Stimulated activated CD8-positive, alpha-beta memory T cell treated with anti-CD3 and anti-CD28 coated beads, Interleukin-4, amount 100 ng/mL, for 24 hours (primary cell): ENCODE measurements around the gene GINS1.

Experiments used
- DNase-seq: peaks from one replicate; pipeline ENCODE4 v3.0.0-alpha.2; 2020; ENCODE audit warnings: low read depth

The GINS1 gene

DNA sequence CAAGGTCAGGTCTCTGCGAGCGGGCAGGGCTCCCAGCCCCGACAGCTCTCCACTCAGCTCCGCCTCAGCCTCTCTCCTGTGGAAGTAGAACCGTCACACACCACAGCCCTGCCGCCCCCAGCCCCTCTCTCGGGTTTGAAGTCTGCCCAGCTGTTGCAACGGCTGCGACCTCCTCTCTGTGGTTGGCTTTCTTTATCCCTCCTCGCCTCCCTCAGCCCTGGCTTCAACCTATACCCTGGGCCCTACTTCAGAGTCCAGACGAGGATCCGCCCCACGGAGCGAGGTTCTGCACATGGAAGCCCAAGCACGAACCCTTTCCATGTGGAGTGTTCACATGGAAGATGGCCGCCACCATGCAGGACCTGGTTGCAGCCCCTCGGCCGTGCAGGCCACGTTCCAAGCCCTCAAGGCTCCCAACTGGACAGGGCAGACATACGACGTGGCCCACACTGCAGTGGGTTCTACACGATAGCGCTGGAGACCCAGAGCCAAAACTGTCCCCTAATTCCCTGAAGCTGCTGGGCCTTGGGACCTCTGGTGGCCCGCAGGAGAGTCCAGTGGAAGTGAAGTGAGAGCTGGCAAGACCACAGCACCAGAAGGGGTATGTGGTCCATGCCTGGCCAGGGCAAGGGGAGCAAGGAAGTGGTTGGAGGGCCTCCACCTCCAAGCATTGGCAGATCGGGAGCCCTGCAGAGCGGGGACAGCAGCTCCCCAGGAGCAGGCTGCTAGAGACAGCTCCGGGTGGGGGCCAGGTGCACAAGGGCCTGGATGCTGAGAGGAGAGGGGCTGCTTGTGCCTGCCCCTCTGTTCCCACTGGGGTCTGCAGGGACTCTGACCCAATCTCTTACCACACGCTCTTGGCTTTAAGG, 69.8 kb downstream of the GINS1 start:
- DNase-seq = no peak

- no peak for DNase-seq
Measured at GRCh38 chr20:25478889-25479568, 71.6 kb downstream of the GINS1 start.

GRCh38 chr20:25479638-25480037, 72.2 kb downstream of the GINS1 start:
- no peak for DNase-seq

DNA sequence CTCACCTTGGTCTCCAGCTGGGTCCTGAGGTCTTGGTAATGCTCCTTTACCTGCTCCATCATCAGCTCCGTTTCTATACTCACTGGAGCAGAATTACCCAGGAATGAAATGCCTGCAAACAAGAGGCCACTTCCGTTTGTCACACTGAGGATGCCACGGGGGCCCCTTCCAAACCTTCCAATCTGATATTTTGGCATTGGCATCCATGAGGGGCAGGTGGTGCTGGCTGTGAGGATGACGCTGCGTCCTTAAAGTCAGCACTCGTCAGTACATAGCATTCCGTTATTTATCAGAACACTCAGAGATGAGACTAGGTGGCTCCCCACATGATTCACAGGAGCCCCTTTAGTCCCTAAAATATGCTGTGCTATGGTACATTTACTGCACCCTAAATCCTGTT, 72.7 kb downstream of the GINS1 start:
- DNase-seq = no peak

DNA sequence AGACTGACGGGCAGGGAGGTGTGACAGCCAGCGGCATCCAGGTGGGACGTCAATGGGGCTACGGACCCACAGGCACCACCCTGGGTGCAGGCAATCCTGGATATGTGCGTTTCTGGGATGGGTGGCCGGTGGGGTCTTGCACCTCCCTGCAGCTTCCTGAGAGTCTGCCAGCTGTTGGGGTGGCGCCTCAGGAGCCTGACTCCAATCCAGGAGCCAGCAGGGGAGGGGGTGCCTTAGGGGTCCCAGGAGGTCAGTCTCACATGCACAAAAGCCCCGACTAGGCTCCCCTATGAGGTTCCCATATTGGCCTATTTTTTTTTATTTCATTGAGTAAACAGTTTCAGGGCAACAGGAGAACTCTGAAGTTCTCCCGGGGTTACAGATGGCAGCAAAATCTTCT, 73.3 kb downstream of the GINS1 start:
- DNase-seq = no peak

GRCh38 chr20:25481235-25481917, 73.9 kb downstream of the GINS1 start:
- DNase-seq = no peak

- no peak for DNase-seq
Measured at GRCh38 chr20:25481918-25482253, 74.4 kb downstream of the GINS1 start.

DNA sequence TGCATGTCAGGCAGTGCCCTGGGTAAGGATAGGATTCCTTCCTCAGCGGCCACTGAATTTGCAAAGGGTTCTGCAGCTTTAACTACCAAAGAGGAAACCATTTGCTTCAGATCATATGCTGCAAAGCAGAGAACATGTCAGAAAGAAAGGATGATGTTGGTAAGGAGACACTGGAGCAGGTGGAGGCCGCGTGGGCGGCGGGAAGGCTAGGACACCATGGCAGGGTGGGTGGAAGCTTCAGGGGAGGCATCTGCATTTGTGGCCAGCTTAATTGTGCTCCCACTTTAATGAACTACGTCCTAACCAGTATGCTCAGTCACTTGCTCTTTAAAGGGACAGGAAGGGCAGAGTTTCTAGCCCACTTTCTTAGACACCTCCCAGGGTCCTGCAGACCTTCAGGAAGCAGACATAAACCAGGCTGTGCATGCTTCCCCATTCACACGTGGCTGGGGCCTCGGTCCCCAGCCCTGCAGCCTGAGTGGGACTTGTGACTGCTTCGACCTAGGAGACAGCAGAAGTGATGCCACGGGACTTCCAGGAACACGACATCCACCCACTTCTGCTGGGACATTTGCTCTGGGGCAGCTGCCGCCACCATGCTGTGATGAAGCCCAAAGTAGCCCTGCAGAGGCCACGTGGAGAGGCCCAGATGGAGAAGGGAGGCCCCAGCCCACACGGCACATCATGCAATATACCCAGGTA, 76.1 kb downstream of the GINS1 start:
- DNase-seq = no peak

- no peak for DNase-seq
Measured at GRCh38 chr20:25484224-25484846, 76.9 kb downstream of the GINS1 start.

- no peak for DNase-seq
Measured at GRCh38 chr20:25484911-25485511, 77.5 kb downstream of the GINS1 start.

GRCh38 chr20:25485872-25486271, 78.4 kb downstream of the GINS1 start:
- DNase-seq = no peak

DNA sequence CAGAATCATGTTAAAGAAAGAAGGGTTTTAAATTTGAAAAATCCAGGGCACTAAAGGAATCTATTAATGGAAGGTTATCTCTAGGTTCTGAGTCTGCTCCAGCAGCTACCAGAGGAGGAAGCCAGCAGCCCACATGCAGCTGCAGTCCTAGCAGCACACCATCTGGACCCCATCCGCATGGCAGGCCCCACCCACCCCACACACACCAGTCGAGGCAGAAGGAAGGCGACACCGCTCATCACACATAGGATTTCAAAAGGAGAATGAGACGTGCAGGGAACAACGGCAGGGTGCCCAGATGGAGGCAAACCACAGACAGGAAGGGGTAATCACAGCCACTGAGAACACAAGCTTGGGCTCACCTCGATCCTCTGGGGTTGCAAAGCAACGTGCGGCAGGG, 78.9 kb downstream of the GINS1 start:
- no peak for DNase-seq

DNA sequence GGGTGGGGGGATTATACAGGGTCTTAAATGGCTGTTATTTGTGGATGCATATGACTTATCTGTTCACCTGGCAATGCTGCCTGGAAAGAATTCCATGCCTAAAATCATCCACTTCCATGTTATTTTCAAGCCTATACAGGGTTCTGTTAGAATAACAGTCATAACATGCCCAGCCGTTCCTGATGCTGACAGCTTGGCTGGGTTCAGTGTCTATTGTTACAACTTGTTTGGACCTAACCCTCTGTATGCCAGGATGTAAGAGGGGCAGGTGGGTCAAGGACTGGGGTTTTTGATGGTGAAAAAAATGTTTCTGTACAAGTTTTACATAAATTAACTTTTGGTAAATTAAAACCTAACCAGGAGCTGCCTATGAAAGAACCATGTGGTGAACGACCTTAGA, 79.8 kb downstream of the GINS1 start:
- DNase-seq = no peak

- DNase-seq = no peak
Measured at GRCh38 chr20:25487975-25488374, 80.5 kb downstream of the GINS1 start.

DNA sequence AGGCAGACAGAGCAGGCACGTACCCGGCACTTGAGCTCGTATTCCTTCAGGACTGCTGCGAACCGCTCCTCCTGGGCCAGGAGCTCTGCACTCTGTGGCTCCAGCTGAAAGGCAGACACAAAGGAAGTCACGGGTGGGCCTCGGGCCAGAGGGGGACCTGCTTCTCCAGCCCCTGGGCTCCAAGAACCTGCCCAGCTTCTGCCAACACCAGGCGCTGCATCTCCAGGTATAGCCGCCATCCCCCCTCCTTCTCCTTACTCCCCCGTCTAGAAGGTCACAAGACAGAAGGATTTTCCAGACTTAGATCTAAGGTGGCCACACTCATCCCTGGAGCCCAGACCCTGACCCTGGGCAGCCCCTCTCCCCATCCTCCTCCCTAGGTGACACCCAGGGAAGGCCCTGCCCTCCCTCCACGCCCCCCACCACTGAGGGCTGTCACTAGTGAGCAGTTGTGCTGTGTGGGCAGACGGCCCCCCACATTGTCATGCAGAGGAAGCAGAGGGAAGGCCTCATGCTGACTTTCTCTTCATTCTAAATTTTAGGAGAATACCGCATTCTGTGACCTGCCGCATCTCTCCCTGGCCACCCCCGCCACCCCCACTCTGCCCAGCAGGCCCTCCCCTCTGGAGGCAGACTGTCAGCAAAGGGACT, 81.9 kb downstream of the GINS1 start:
- no peak for DNase-seq

GRCh38 chr20:25490656-25491445, 83.4 kb downstream of the GINS1 start:
- DNase-seq = no peak

DNA sequence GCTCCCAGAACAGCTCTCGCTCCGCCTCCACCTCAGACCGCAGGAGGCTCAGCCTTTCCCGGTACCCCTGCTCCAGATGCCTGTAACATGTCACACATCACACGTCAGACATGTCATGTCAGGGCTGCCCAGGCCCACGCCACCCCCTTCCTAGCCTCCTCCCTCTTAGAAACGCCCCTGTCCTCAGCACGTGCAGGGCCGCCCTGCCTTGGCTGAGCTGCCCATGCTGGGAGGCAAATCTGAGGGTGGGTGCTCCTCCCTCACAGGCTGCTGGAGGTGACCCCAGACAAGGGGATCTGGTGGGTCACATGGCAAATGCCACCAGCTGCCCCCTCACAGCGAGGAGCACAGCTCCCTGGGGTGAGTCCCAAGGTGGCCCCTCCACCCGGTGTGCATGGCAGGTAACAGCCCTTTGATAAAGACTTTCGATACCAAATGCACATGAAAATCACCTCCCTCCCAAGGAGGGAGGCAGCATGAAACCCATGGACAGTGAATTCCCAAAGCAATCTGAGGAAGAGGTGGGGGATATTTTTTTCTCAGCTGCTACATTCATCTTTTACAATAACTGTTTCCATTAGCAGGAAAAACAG, 84.1 kb downstream of the GINS1 start:
- DNase-seq = no peak

- no peak for DNase-seq
Measured at GRCh38 chr20:25493137-25493536, 85.7 kb downstream of the GINS1 start.

DNA sequence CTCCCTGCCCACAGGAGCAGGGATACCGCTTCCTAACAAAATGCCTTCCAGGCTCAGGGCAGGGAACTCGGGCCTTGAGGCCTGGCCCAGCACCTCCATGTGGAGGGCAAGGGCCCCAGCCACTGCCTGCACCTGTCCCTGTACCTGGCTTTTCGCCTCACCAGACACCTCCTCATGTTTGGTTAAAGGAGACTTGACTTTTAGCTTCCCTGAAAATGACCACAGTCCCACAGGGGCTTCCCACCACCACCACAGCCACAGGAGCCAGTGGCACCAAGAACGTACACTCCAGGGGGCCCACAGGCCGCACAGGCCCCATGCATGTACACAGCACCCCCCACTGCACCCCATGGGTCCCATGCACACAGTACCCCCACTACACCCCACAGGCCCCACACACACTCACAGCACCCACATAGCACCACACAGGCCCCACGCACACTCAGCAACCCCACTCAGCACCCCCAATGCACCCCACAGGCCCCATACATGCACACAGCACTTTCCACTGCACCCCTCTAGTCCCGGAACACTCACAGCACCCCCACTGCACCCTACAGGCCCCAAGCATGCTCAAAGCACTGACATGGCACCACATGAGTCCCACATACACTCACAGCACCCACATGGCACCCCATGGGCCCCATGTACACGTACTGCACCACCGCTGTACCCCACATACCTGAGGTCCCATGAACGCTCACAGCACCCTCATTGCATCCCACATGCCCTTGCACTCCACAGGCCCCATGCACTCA, 86.5 kb downstream of the GINS1 start:
- no peak for DNase-seq
